Measurements from ENCODE around the gene PLA2G4B.

- TF ChIP-seq POLR2A (IDR thresholded peaks at IDR 0.05; ENCODE audit: low read depth, low read length) (no peak), POLR2AphosphoS5 (IDR thresholded peaks at IDR 0.05; ENCODE audit: low read depth, low read length) (no peak)
Measured at GRCh38 chr15:41847206-41847605, 8.6 kb downstream of the PLA2G4B start.

Data from GM12891 (cell line).